CD4-positive, alpha-beta T cell treated with Interleukin-15 for 4 hours (primary cell): ENCODE results near the gene ARHGAP10.
"Not testable (repeated sequence)": the region's sequence is repeated elsewhere in the genome, so short reads cannot be mapped to it uniquely, and the experiment has no call there.

Source experiments
- DNase-seq: peaks from one replicate; pipeline ENCODE4 v3.0.0-alpha.2; 2020; ENCODE audit warnings: low spot score

ARHGAP10 gene

DNA sequence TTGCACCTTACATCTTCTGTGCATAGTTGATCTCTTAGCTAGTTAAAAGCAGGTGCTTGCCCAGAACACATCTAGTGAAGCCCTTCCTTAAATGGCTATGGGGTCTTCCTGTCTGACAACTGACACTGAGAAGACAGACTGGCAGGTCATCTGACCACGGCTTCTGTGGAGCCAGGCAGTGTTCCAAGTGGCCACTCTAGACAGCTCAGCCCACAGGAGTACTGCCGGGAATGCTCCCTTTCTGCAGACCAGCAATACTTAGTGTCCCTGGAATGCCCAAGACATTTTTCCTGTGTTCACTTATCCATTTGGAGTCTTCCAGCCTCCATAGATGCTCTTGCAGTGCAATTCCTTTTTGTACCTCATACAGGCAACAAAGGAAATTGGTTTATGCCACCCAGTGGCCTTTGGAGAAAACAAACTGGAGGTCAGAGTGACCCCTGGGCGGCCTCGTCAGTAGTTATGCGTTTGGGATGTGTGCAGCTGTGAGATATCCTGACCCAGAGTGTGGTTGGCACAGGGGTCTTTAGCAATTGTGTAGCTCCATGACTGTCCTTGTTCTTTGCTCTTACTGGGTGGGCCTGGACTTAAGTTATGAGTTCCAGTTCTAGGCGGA, 335.5 kb downstream of the ARHGAP10 start:
- no peak for DNase-seq

DNA sequence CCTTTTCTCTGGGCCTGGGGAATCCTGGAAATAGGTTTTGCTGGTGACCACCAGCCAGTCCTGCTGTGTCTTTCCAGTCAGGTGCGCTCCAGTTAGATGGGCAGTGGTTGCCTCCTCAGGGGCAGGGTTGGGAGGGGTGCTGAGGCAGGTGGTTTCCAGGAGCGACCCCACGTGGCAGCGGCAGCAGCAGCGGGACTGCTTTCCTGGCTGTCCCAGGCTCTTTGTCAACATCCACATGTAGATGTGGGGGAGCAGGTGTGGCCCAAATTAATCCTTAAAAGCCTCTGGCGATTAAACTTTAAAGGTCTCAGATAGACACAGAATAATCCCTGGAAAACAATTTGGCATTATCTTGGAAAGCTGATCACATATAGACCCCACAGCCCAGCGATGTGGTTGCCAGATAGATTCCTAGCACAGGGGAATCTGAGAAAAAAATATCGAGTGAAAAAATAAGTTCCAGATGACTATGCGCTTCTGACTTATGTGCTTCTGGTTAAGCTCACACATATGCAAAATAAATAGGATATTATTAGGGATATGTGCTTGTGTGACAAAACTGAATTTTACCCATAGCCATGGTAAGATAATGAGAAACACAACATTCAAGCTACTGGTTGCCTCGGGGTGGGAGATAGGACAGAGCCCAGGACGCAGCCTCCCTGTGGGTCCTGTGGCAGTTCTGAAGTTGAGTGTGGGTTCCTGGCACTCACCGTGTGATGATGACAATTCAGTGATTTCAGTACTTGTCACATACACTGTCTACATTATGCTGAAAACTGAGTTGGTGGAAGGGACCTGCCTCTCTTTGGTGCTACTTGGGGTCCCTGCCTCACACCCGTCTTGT, 336.4 kb downstream of the ARHGAP10 start:
- DNase-seq, result no peak

- DNase-seq, result no peak
Measured at GRCh38 chr4:148069086-148069894, 337.4 kb downstream of the ARHGAP10 start.

- no peak for DNase-seq
Measured at GRCh38 chr4:148069895-148070178, 337.9 kb downstream of the ARHGAP10 start.

DNA sequence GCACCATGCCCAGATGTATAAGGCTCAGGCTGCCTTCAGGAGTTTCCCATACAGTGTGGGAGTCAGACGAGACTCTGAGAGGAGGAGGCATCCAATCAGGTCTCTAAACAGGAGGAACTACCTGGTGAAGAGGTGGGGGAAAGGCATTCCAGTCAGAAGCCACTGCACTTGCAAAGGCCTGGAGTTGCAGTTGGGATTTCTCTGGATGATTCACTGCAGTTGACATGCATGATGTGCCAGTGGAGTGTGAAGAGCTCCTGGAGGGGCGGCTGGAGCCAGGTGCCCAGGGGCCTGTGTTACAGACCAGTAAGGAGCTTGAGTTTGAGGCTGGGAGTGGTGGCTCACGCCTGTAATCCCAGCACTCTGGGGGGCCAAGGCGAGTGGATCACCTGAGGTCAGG, 339.1 kb downstream of the ARHGAP10 start:
- DNase-seq, result no peak

DNA sequence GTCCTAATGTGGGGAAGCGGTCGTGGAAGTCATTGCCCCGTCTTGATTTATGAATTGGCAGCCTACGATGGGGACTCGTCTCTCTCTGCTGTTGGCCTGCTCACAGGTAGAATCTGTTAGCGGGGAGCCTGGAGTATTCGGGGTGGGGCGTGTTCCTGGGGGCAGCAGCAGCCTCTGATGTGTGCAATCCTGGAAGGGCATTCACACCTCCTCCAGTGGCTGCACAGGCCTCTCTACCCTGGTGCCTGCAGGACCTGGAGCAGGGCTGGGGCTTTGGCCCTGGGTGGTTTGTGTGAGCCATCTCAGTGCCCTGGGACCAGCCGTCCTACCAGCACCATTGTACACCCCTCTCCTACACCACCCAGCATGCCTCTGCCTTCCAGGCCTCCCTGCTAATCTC, 340.9 kb downstream of the ARHGAP10 start:
- DNase-seq, result no peak

- DNase-seq, result no peak
Measured at GRCh38 chr4:148073349-148073748, 341.5 kb downstream of the ARHGAP10 start.

DNA sequence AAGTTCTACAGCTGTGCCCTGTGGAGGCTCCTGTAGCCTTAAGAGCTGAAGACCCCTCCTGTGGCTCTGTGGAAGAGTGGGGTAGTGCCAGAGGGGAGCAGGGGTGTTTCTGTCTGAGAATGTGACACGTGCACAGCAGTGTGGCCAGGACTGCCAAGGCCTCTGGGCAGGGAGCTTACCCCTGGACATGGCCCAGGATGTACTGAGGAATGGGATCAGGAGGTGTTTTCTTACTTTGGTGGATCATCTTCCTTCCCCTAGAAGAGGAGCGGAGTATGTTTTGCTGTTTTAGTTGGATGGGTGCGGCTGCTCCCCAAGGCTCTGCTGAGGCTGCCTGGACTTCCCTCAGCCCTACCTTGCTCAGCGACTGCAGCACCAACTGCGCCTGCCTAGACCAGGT, 342.6 kb downstream of the ARHGAP10 start:
- no peak for DNase-seq

- DNase-seq, result no peak
Measured at GRCh38 chr4:148075438-148075837, 343.6 kb downstream of the ARHGAP10 start.

- no peak for DNase-seq
Measured at GRCh38 chr4:148076964-148077363, 345.1 kb downstream of the ARHGAP10 start.

DNA sequence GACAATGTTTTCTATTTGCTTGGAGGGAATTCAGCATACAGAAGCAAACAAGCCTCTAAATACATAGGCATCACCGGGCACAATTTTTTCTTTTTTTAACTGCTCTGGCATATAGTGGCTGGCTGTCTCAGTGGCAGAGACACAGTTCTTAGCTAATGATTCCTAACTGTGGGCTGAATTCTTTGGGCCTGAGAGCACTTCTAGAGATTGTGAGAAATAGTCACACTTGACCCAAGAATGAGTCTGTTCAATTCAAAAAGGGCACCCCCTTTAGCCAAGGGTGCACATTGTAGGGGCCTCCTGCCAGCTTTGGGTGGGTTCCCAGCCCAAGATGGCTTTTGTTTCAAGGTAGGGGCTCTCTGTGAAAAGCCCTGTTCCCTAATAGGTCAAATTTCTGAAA, 345.7 kb downstream of the ARHGAP10 start:
- DNase-seq, result no peak

DNA sequence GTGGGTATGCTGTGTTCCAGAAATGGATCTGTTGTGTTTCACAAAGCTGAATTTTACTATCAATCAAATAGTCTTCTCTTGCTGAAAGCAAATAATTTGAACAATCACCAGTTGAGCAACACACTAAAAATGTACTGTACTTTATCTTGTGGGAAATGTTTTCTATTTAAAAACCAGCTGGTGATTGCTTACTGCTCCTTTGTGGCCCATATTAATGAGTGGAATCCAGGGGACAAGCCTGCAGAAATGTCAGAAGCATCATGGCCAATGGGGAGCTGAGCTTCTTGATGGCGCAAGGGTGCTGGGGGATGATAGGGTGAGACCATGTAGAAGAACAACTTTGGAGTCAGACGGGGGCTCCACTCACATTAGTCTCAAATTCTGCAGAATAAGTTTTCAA, 346.2 kb downstream of the ARHGAP10 start:
- no peak for DNase-seq

DNA sequence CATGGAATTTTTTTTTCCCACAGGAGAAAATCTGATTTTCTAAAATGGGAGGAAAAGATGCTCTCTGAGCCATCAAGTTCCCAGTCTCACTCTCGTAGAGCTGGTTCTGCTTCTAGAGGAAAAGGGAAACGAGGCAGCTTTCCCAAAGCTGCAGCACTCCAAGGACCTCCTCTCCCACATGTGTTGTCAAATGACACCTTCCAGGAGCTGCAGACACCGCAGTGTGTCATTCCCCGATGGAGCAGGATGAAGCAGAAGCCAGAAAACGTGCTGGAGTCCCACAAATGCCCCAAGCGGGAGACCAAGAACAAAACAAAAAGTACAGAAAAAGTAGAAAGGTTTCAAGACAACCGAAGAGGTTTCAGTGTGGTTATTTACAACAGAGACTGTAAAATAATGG, 348.1 kb downstream of the ARHGAP10 start:
- DNase-seq, result no peak

GRCh38 chr4:148081267-148081666, 349.4 kb downstream of the ARHGAP10 start:
- no peak for DNase-seq

GRCh38 chr4:148081745-148082144, 349.9 kb downstream of the ARHGAP10 start:
- no peak for DNase-seq

DNA sequence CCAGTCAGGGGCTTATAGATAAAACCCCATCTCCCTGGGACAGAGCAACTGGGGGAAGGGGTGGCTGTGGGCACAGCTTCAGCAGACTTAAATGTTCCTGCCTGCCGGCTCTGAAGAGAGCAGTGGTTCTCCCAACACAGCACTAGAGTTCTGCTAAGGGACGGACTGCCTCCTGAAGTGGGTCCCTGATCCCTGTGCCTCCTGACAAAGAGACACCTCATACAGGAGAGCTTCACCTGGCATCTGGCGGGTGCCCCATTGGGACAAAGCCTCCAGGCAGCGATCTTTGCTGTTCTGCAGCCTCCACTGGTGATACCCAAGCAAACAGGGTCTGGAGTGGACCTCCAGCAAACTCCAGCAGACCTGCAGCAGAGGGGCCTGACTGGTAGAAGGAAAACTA, 351.2 kb downstream of the ARHGAP10 start:
- not testable (repeated sequence) for DNase-seq

- DNase-seq, result no peak
Measured at GRCh38 chr4:148089624-148090023, 357.7 kb downstream of the ARHGAP10 start.

DNA sequence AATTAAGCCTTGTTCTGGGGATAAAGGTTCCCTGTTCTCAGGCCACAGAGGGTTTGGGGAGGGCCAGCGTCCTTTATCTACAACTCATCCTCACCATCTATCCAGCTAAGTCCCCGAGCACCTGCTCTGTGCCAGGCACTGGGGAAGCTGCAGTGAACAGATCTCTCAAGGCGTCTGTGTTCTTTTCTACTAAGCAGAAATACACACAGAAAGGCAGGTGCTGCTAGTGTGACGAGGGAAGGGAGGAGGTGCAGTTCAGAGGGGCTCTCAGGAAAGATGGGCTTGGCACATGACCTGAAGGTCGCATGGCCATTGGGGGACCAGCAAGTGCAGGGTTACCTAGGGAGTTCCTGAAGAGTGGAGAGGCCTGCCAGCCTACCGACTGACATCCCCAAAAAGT, 358.1 kb downstream of the ARHGAP10 start:
- no peak for DNase-seq

GRCh38 chr4:148090503-148091476, 358.9 kb downstream of the ARHGAP10 start:
- DNase-seq, result no peak

- no peak for DNase-seq
Measured at GRCh38 chr4:148091896-148092295, 360.0 kb downstream of the ARHGAP10 start.

DNA sequence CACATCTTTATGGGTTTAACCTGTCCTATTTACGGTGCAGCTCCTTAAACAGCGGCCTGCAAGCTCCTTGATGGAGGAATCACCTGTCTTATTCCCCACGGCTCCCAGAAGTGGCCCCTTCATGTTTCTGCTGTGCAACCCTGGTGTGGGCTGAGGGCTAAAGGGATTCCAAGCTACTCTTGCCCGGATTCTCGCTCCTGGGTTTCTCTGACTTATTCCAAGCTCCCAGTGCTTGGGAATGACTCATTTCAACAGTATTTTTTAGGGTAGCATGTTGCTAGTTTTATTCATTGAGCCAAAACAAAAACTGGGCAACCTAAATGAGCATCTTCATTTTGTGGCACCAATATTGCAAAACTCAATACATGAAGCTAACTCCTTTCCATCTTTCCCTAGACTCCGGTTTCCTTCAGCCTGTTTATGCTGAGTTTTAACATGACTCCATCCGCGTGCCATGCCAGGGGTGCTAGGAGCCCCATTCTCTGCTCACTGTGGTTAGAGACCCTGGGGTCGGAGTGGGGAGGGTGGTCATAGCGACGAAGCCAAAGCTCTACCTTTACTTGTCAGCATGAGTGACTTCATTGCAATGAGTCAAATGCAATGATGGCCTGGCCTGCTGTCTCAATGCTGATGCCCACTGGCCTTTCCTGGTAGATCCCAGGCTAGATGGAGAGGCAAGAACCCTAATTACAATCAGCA, 360.6 kb downstream of the ARHGAP10 start:
- DNase-seq, result no peak
